Activated CD4-positive, alpha-beta T cell treated with anti-CD3 and anti-CD28 coated beads for 36 hours (primary cell): Measurements from ENCODE around the gene SPATA20. TPM values are rescaled to one million over a fixed set of nuclear protein-coding genes. Genes with fewer than 3 reads are reported as not detected.

Experiments used
- ATAC-seq: fragments of 200-7000 bp; cut with Tn5 transposase; one replicate; pipeline ENCODE4 v1.10.0; 2021; ENCODE audit warnings: mild to moderate bottlenecking, moderate library complexity
- CTCF ChIA-PET: fragments of 350-600 bp; sonication (Branson Sonifier 250); formaldehyde crosslinking; loops from one replicate; lab custom pipeline; 2021; ENCODE audit warnings: antibody characterized with exemption; lab: Charles Lee
- POLR2A ChIA-PET: fragments of 350-600 bp; sonication (Branson Sonifier 250); formaldehyde crosslinking; loops from one replicate; lab custom pipeline; 2021; ENCODE audit warnings: antibody characterized with exemption, inconsistent platforms; lab: Charles Lee
- DNase-seq: peaks from one replicate; pipeline ENCODE4 v3.0.0-alpha.2; 2020
- H3K27ac Mint-ChIP-seq: one replicate; pipeline ENCODE4 v1.8.0; 2021; ENCODE audit warnings: mixed read lengths
- H3K27me3 Mint-ChIP-seq: one replicate; pipeline ENCODE4 v1.8.0; 2021; ENCODE audit warnings: mixed read lengths
- H3K36me3 Mint-ChIP-seq: one replicate; pipeline ENCODE4 v1.8.0; 2021; ENCODE audit warnings: low read depth, mixed read lengths
- H3K4me1 Mint-ChIP-seq: one replicate; pipeline ENCODE4 v1.8.0; 2021; ENCODE audit warnings: mixed read lengths
- H3K4me3 Mint-ChIP-seq: one replicate; pipeline ENCODE4 v1.8.0; 2021; ENCODE audit warnings: mild to moderate bottlenecking, moderate library complexity, mixed read lengths
- H3K9me3 Mint-ChIP-seq: one replicate; pipeline ENCODE4 v1.8.0; 2021; ENCODE audit warnings: low read depth, mixed read lengths
- intact Hi-C, 2 experiments: fragments of 100-400 bp; cut with DNase I in 1 of 2; cut with micrococcal nuclease in 1 of 2; formaldehyde crosslinking; loops; one replicate each; pipeline versions ENCODE4 v1.14.2 to v1.15.1; 2022 to 2024; cut with DNase I, micrococcal nuclease
- total RNA-seq, 2 experiments: library from RNA; stranded (reverse); gene quantifications; one replicate each; pipeline ENCODE4 v1.2.3, GENCODE V29; 2021

SPATA20 gene
- total RNA-seq, 2 experiments from 2014 or later = 9.0 to 10.7 TPM

DNA sequence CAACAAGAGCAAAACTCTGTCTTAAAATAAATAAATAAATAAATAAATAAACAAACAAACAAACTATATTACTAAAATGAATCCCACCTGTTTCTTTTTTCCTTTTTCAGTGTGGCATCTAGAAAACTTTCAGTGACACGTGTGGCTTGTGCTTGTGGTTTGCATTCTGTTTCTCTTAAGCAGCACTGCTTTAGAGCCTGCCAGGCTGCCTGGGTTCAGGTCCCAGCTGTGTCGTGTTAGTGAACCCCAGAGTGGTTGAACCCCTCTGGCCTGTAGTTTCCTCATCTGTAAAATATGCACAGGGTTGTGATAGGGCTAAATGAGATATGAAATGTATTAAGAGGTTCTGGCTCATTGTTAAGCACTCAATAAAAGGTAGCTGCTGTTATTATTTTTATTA lies 26.5 kb upstream of the SPATA20 start:
- H3K27ac Mint-ChIP-seq = no peak overlapping the region
- H3K4me3 Mint-ChIP-seq = no peak overlapping the region
- intact Hi-C loops = no loop called here
- peaks cover 5% of the 10 kb centered on the region for H3K4me1 Mint-ChIP-seq
- no peaks in the 10 kb centered on the region for H3K9me3 Mint-ChIP-seq
- CTCF ChIA-PET = interaction anchor here (0.6 to 2.1 kb wide), 8 partner anchors 11 to 1705 kb away, joined by 3 to 7 read pairs (median 4); partner anchors contain the start of gene RSAD1
- H3K36me3 Mint-ChIP-seq = no peaks in the 10 kb centered on the region
- ATAC-seq = no peak
- H3K27me3 Mint-ChIP-seq = no peaks in the 10 kb centered on the region
- no peak for DNase-seq
- POLR2A ChIA-PET = no interaction called here

- Mint-ChIP-seq H3K27me3 (no peaks in the 10 kb centered on the region), H3K4me3 (no peak overlapping the region), H3K36me3 (no peaks in the 10 kb centered on the region), H3K4me1 (peaks cover 5% of the 10 kb centered on the region), H3K9me3 (no peaks in the 10 kb centered on the region), H3K27ac (no peak overlapping the region)
- ATAC-seq (no peak), DNase-seq (no peak)
- POLR2A ChIA-PET = no interaction called here
- intact Hi-C loops = no loop called here
- CTCF ChIA-PET = interaction anchor here (0.6 to 2.1 kb wide), 6 partner anchors 10 to 286 kb away, joined by 3 to 7 read pairs (median 5); partner anchors contain the start of gene RSAD1
Measured at GRCh38 chr17:50521514-50521913, 25.5 kb upstream of the SPATA20 start.

DNA sequence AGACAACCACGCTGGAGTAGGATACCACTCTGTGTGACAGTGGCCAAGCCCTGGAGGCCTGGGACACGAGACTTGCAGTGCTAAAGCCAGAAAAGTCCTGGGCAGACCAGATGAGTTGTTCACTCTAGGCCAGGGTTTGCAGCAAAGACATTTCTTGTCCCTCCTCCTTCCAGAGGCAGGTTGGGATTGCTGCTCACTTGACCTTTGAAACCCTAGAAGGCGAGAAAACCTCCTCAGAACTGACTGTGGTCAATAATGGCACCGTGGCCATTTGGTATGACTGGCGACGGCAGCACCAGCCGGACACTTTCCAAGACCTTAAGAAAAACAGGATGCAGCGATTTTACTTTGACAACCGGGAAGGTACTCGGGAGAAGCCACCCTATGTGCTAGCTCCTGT lies 24.2 kb upstream of the SPATA20 start:
- Mint-ChIP-seq H3K9me3 (no peaks in the 10 kb centered on the region), H3K36me3 (no peaks in the 10 kb centered on the region), H3K27me3 (no peaks in the 10 kb centered on the region), H3K4me3 (no peak overlapping the region), H3K27ac (no peak overlapping the region), H3K4me1 (no peaks in the 10 kb centered on the region)
- ATAC-seq = no peak
- ChIA-PET CTCF (no interaction called here), POLR2A (interaction anchor here (0.6 kb wide), 1 partner anchor 13 kb away, joined by 4 read pairs; no protein-coding TSS in a partner anchor)
- intact Hi-C loops = no loop called here
- no peak for DNase-seq

GRCh38 chr17:50523208-50523607 lies 23.8 kb upstream of the SPATA20 start:
- no peaks in the 10 kb centered on the region for H3K9me3 Mint-ChIP-seq
- intact Hi-C loops = no loop called here
- DNase-seq (no peak), ATAC-seq (no peak)
- H3K4me3 Mint-ChIP-seq = no peak overlapping the region
- POLR2A ChIA-PET = interaction anchor here (0.6 kb wide), 1 partner anchor 14 kb away, joined by 4 read pairs; no protein-coding TSS in a partner anchor
- CTCF ChIA-PET = no interaction called here
- peaks cover under 1% of the 10 kb centered on the region for H3K27me3 Mint-ChIP-seq
- no peaks in the 10 kb centered on the region for H3K36me3 Mint-ChIP-seq
- H3K27ac Mint-ChIP-seq = no peak overlapping the region
- H3K4me1 Mint-ChIP-seq = no peaks in the 10 kb centered on the region

DNA sequence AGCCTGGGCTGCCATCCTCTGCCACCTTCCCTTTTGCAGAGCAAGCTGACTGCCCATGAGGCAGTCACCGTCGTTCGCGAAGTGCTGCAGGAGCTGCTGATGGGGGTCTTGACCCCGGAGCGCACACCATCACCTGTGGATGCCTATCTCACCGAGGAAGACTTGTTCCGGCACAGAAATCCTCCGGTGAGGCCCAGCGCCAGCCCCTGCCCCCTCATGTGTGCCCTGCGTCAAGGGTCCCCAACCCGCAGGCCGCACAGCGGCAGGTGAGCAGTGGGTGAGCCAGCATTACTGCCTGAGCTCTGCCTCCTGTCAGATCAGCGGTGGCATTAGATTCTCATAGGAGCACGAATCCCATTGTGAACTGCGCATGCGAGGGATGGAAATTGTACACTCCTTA lies 22.1 kb upstream of the SPATA20 start:
- ChIA-PET CTCF (interaction anchor here (1.1 kb wide), 1 partner anchor 9 kb away, joined by 4 read pairs; no protein-coding TSS in a partner anchor), POLR2A (no interaction called here)
- DNase-seq (no peak), ATAC-seq (no peak)
- Mint-ChIP-seq H3K36me3 (no peaks in the 10 kb centered on the region), H3K4me3 (no peak overlapping the region), H3K27ac (no peak overlapping the region), H3K4me1 (no peaks in the 10 kb centered on the region), H3K9me3 (no peaks in the 10 kb centered on the region), H3K27me3 (peaks cover 12% of the 10 kb centered on the region)
- intact Hi-C loops = no loop called here

DNA sequence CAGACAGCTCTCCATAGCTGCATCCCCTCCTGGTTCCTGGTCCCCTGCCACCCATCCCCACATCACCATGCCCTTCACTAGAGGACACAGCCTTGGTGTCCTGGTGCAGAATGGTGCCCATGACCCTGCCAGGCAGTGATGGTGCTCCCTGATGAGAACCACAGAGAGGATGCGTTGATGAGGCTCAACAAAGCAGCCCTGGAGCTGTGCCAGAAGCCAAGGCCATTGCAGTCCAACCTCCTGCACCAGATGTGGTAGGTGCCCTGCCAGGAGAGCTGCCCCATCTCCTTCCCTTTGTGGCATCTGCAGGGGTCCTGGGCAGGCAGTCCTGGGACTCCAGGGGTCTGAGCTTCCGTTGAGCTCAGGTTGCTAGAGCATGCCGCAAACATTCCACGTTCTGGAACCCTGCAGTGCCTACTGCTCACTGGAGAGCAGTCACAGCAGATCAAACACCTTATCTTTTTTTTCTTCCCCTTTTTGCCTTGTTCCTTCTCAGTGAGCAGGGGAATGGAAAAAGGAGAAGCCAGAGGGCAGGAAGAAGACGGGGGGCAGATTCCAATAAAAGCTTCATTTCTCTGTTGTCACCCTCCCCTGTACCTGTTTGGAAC lies 19.7 kb upstream of the SPATA20 start:
- ChIA-PET CTCF (interaction anchor here (1.1 kb wide), 1 partner anchor 16 kb away, joined by 3 read pairs; no protein-coding TSS in a partner anchor), POLR2A (no interaction called here)
- ATAC-seq (no peak), DNase-seq (no peak)
- H3K9me3 Mint-ChIP-seq = no peaks in the 10 kb centered on the region
- no peaks in the 10 kb centered on the region for H3K4me1 Mint-ChIP-seq
- peaks cover 31% of the 10 kb centered on the region for H3K27me3 Mint-ChIP-seq
- no peak overlapping the region for H3K4me3 Mint-ChIP-seq
- intact Hi-C loops = no loop called here
- H3K27ac Mint-ChIP-seq = no peak overlapping the region
- no peaks in the 10 kb centered on the region for H3K36me3 Mint-ChIP-seq

- no peak for DNase-seq
- Mint-ChIP-seq H3K27me3 (peaks cover 35% of the 10 kb centered on the region), H3K36me3 (no peaks in the 10 kb centered on the region), H3K27ac (no peak overlapping the region), H3K4me3 (no peak overlapping the region), H3K9me3 (no peaks in the 10 kb centered on the region), H3K4me1 (peaks cover under 1% of the 10 kb centered on the region)
- no peak for ATAC-seq
- ChIA-PET POLR2A (interaction anchor here (0.5 kb wide), 1 partner anchor 137 kb away, joined by 3 read pairs; no protein-coding TSS in a partner anchor), CTCF (interaction anchor here (0.6 kb wide), 1 partner anchor 844 kb away, joined by 3 read pairs; no protein-coding TSS in a partner anchor)
- intact Hi-C loops = no loop called here
Measured at GRCh38 chr17:50527949-50528474, 19.0 kb upstream of the SPATA20 start.

- Mint-ChIP-seq H3K27me3 (peaks cover 50% of the 10 kb centered on the region), H3K36me3 (no peaks in the 10 kb centered on the region), H3K4me3 (no peak overlapping the region), H3K27ac (no peak overlapping the region), H3K4me1 (peaks cover 14% of the 10 kb centered on the region), H3K9me3 (no peaks in the 10 kb centered on the region)
- ChIA-PET CTCF (no interaction called here), POLR2A (no interaction called here)
- intact Hi-C loops = no loop called here
- DNase-seq (no peak), ATAC-seq (no peak)
Measured at GRCh38 chr17:50529849-50530248, 17.1 kb upstream of the SPATA20 start.

GRCh38 chr17:50531428-50532025 lies 15.4 kb upstream of the SPATA20 start:
- ChIA-PET CTCF (interaction anchor here (0.6 to 1.7 kb wide), 3 partner anchors 10 to 39 kb away, joined by 3 to 7 read pairs (median 3); no protein-coding TSS in a partner anchor), POLR2A (no interaction called here)
- Mint-ChIP-seq H3K4me3 (no peak overlapping the region), H3K27me3 (peaks cover 50% of the 10 kb centered on the region), H3K27ac (no peak overlapping the region), H3K36me3 (no peaks in the 10 kb centered on the region), H3K9me3 (no peaks in the 10 kb centered on the region), H3K4me1 (peaks cover 14% of the 10 kb centered on the region)
- intact Hi-C loops = no loop called here
- ATAC-seq = no peak
- DNase-seq = no peak

DNA sequence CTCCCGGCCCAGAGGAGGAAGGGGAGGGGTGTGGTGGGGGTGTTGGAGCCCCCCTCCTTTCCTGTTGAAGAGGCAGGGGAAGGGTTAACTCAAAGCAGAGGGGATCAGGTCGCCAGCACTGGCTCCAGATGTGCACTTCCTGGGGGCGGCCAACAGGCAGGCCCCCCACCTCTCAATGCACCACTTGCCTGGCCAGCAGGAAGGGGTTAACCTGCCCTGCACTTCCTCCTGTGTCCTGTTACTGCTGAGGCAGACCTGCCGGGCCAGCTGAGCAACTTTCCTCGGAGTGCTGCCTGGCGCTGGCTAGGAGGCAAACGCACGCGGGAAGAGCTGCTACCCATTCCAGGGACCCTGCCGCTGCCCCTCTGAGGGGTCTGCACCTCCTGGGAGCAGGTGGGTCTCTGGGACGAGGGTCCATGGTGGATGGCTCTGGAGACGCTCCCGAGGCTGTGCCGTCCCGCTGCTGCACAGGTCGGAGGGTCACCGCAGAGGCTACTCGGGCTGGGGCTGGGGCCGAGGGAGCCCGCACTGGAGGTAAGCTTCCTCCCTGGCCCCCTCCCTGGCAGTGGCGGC lies 14.4 kb upstream of the SPATA20 start, which contains the start of gene EPN3:
Gene EPN3 (plus strand): TSS at position 284 of the 573 bp plus-strand sequence. CDS start 3,822 bp downstream, outside the sequence.
- POLR2A ChIA-PET = no interaction called here
- ATAC-seq = no peak
- intact Hi-C loops = no loop called here
- Mint-ChIP-seq H3K36me3 (no peaks in the 10 kb centered on the region), H3K27me3 (peaks cover 50% of the 10 kb centered on the region), H3K4me3 (no peak within 1 kb of the TSS), H3K27ac (no peak within 1 kb of the TSS), H3K9me3 (no peaks in the 10 kb centered on the region), H3K4me1 (peaks cover 14% of the 10 kb centered on the region)
- no peak for DNase-seq
- CTCF ChIA-PET = interaction anchor here (1.7 kb wide), 1 partner anchor 11 kb away, joined by 7 read pairs; no protein-coding TSS in a partner anchor

DNA sequence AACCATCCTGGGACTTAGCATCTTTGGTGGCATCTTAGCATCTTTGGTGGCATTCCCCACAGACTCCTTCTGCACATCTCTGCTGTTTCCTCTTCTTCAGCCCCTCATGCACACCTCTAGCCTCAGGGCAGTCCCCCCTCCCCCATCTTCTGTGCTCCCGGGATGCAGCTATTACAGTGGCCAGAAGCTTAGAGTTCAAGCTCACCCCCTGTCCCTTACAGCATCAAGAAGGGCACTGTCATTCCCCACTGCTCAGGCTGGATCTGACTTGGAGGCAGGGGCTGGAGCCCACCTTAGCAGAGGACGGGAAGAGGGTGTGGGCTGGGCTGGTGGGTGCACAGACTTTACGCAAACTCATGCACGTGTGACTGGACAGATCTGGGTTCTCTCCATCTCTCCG lies 13.8 kb upstream of the SPATA20 start:
- Mint-ChIP-seq H3K27ac (no peak overlapping the region), H3K27me3 (peaks cover 50% of the 10 kb centered on the region), H3K9me3 (no peaks in the 10 kb centered on the region), H3K4me1 (peaks cover 14% of the 10 kb centered on the region), H3K4me3 (no peak overlapping the region), H3K36me3 (no peaks in the 10 kb centered on the region)
- no peak for DNase-seq
- ChIA-PET CTCF (interaction anchor here (0.7 to 1.1 kb wide), 2 partner anchors 9 to 61 kb away, joined by 3 read pairs; no protein-coding TSS in a partner anchor), POLR2A (no interaction called here)
- ATAC-seq = no peak
- intact Hi-C loops = no loop called here
